Neuronal stem cell (in vitro differentiated cells): ENCODE measurements around the gene LYVE1.

Experiments used
- DNase-seq: peaks from one replicate; pipeline ENCODE4 v3.0.0-alpha.2; 2013; ENCODE audit warnings: low spot score
- H2AFZ ChIP-seq: one replicate; pipeline ENCODE4 v1.6.1; 2013; ENCODE audit warnings: mild to moderate bottlenecking, low read length, inconsistent platforms
- H2AK5ac ChIP-seq: 2 replicates; pipeline ENCODE4 v1.6.1; 2013; ENCODE audit warnings: low read depth, mild to moderate bottlenecking, inconsistent platforms, low read length, moderate library complexity, mixed read lengths
- H2BK120ac ChIP-seq: 2 replicates; pipeline ENCODE4 v1.6.1; 2013; ENCODE audit warnings: low read depth, mild to moderate bottlenecking, inconsistent platforms, low read length, moderate library complexity, mixed read lengths
- H2BK12ac ChIP-seq: one replicate; pipeline ENCODE4 v1.6.1; 2013; ENCODE audit warnings: low read length, inconsistent platforms
- H2BK15ac ChIP-seq: 2 replicates; pipeline ENCODE4 v1.6.1; 2013; ENCODE audit warnings: mild to moderate bottlenecking, low read length, inconsistent platforms, mixed read lengths
- H2BK5ac ChIP-seq: one replicate; pipeline ENCODE4 v1.6.1; 2013; ENCODE audit warnings: inconsistent platforms, mild to moderate bottlenecking, low read length, moderate library complexity
- H3K14ac ChIP-seq: one replicate; pipeline ENCODE4 v1.6.1; 2013; ENCODE audit warnings: low read length, inconsistent platforms
- H3K18ac ChIP-seq: 2 replicates; pipeline ENCODE4 v1.6.1; 2013; ENCODE audit warnings: low read length, inconsistent platforms
- H3K23ac ChIP-seq: 2 replicates; pipeline ENCODE4 v1.6.1; 2013; ENCODE audit warnings: low read depth, mild to moderate bottlenecking, mixed read lengths, low read length, inconsistent platforms; ENCODE audit not compliant: poor library complexity
- H3K27ac ChIP-seq: replicated peaks from 3 replicates; pipeline ENCODE4 v1.5.1; 2013; ENCODE audit warnings: low read length, inconsistent platforms
- H3K27me3 ChIP-seq, 3 experiments: 2 replicates each; pipeline ENCODE4 v1.6.1; 2013; ENCODE audit warnings: low read length in 3 of 3, mild to moderate bottlenecking in 2 of 3, inconsistent platforms in 1 of 3, low read depth in 1 of 3, mixed read lengths in 1 of 3, moderate library complexity in 1 of 3; ENCODE audit not compliant: control insufficient read depth in 3 of 3, insufficient read depth in 3 of 3
- H3K36me3 ChIP-seq, 2 donors: replicated peaks in 1 of 2; 2 replicates each; pipeline ENCODE4 v1.6.1; 2013; ENCODE audit warnings: low read length in 2 of 2; ENCODE audit not compliant: control insufficient read depth in 2 of 2, insufficient read depth in 2 of 2
- H3K4ac ChIP-seq: 2 replicates; pipeline ENCODE4 v1.6.1; 2013; ENCODE audit warnings: inconsistent platforms, mild to moderate bottlenecking, low read length, moderate library complexity
- H3K4me1 ChIP-seq, 2 donors: 1 replicate in 1 of 2; 2 replicates in 1 of 2; pipeline ENCODE4 v1.6.1; 2013; ENCODE audit warnings: low read length in 2 of 2, low read depth in 1 of 2; ENCODE audit not compliant: control insufficient read depth in 2 of 2, insufficient read depth in 1 of 2
- H3K4me2 ChIP-seq: one replicate; pipeline ENCODE4 v1.6.1; 2013; ENCODE audit warnings: mild to moderate bottlenecking, low read length, inconsistent platforms; ENCODE audit not compliant: insufficient read depth, poor library complexity, severe bottlenecking
- H3K4me3 ChIP-seq, 2 donors: 2 replicates each; pipeline ENCODE4 v1.5.1; 2013; ENCODE audit warnings: low read length in 2 of 2, mild to moderate bottlenecking in 2 of 2, inconsistent platforms in 1 of 2, moderate library complexity in 1 of 2
- H3K79me1 ChIP-seq: one replicate; pipeline ENCODE4 v1.6.1; 2013; ENCODE audit warnings: low read depth, mild to moderate bottlenecking, inconsistent platforms, low read length, moderate library complexity
- H3K9ac ChIP-seq: one replicate; pipeline ENCODE4 v1.6.1; 2013; ENCODE audit warnings: mild to moderate bottlenecking, low read depth, low read length, inconsistent platforms; ENCODE audit not compliant: poor library complexity
- H3K9me3 ChIP-seq, 2 donors: replicated peaks in 1 of 2; 2 replicates each; pipeline versions ENCODE3 to v1.6.1; 2013; ENCODE audit warnings: low read length in 2 of 2, mild to moderate bottlenecking in 2 of 2, inconsistent platforms in 1 of 2, low read depth in 1 of 2, mixed read lengths in 1 of 2, moderate library complexity in 1 of 2; ENCODE audit not compliant: control insufficient read depth in 2 of 2, insufficient read depth in 1 of 2
- H4K8ac ChIP-seq: one replicate; pipeline ENCODE4 v1.6.1; 2013; ENCODE audit warnings: low read depth, mild to moderate bottlenecking, inconsistent platforms, low read length, moderate library complexity
- H4K91ac ChIP-seq: one replicate; pipeline ENCODE4 v1.6.1; 2013; ENCODE audit warnings: low read length, low read depth, mild to moderate bottlenecking, inconsistent platforms; ENCODE audit not compliant: poor library complexity
- WGBS, 2 donors: extraction: QIAGEN DNeasy Blood & Tissue Kit; methylation state at CpG; one replicate each; pipeline ENCODE4 v1.1.7; 2013; ENCODE audit warnings: missing lambda C conversion rate in 2 of 2, mixed read lengths in 1 of 2; ENCODE audit not compliant: insufficient read length in 2 of 2, insufficient replicate concordance in 1 of 2; ENCODE audit errors: extremely low coverage in 2 of 2; 5-methylcytosine and 5-hydroxymethylcytosine counted together

The LYVE1 gene

DNA sequence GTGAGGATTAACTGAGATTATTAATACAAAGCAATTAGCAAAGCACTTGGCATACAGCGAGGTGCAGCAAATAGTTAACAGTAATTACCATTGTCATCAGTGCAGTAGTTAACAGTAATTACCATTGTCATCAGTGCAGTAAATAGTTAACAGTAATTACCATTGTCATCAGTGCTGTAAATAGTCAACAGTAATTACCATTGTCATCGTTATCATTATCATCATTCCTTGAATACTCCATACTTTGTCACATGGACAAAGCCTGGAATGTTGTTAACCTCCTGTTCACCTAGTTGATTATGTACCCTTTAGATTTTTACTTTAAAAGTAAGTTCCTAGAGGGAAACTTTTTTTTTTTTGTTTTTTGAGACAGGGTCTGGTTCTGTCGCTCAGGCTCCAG, 19.5 kb upstream of the LYVE1 start:
- no peak overlapping the region for H3K4me2 ChIP-seq
- no peak overlapping the region for H2BK5ac ChIP-seq
- H3K9ac ChIP-seq, result no peak overlapping the region
- H2AK5ac ChIP-seq, result no peak overlapping the region
- H3K14ac ChIP-seq, result no peak overlapping the region
- peaks cover 0 to 7% of the 10 kb centered on the region in 2 donors for H3K4me1 ChIP-seq
- no peak overlapping the region for H3K4ac ChIP-seq
- no peak overlapping the region for H4K91ac ChIP-seq
- no CpG with 5 or more reads among the region's 3 CpGs for WGBS, 2 donors
- H3K27me3 ChIP-seq, result no peaks in the 10 kb centered on the region
- H2BK120ac ChIP-seq, result no peak overlapping the region
- H2AFZ ChIP-seq, result no peak overlapping the region
- no peak overlapping the region for H2BK15ac ChIP-seq
- H3K27ac ChIP-seq, result no peak overlapping the region
- H2BK12ac ChIP-seq, result no peak overlapping the region
- no peak overlapping the region for H3K23ac ChIP-seq
- no peak overlapping the region for H3K4me3 ChIP-seq
- peaks cover 0 to 1% of the 10 kb centered on the region in 2 donors for H3K9me3 ChIP-seq
- H3K79me1 ChIP-seq, result no peaks in the 10 kb centered on the region
- no peak overlapping the region for H3K18ac ChIP-seq
- DNase-seq, result no peak
- H3K36me3 ChIP-seq, result no peaks in the 10 kb centered on the region
- H4K8ac ChIP-seq, result no peak overlapping the region

DNA sequence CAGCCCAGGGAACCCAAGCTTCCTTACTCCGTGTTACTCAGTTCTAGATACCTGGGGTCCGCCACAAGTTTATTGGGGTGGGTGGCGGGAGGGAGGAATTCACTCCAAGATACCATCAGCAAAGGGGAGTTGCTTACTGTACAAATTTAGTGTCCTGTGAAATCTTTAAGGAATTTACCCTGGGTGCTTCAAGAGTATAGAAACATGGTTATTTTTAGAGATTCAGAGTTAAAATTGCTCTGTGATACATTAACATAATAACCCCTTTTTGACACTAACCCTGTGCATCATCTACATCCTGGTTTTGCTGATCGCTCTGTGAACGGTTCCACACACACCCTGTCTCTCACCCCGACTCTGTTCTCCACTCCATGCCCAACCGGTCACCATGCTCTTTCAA, 18.9 kb upstream of the LYVE1 start:
- Histone ChIP-seq H2BK15ac (no peak overlapping the region), H3K14ac (no peak overlapping the region), H3K4me2 (no peak overlapping the region), H4K8ac (no peak overlapping the region), H3K9me3 (peaks cover 0 to 1% of the 10 kb centered on the region in 2 donors), H2AFZ (no peak overlapping the region), H3K4me1 (peaks cover 0 to 7% of the 10 kb centered on the region in 2 donors), H3K18ac (no peak overlapping the region), H2AK5ac (no peak overlapping the region), H2BK120ac (no peak overlapping the region), H3K27ac (no peak overlapping the region), H4K91ac (no peak overlapping the region), H3K36me3 (no peaks in the 10 kb centered on the region), H3K4ac (no peak overlapping the region), H3K23ac (no peak overlapping the region), H3K27me3 (no peaks in the 10 kb centered on the region), H2BK5ac (no peak overlapping the region), H3K9ac (no peak overlapping the region), H2BK12ac (no peak overlapping the region), H3K79me1 (no peaks in the 10 kb centered on the region), H3K4me3 (no peak overlapping the region)
- WGBS, 2 donors, result no CpG with 5 or more reads among the region's 7 CpGs
- DNase-seq, result no peak

DNA sequence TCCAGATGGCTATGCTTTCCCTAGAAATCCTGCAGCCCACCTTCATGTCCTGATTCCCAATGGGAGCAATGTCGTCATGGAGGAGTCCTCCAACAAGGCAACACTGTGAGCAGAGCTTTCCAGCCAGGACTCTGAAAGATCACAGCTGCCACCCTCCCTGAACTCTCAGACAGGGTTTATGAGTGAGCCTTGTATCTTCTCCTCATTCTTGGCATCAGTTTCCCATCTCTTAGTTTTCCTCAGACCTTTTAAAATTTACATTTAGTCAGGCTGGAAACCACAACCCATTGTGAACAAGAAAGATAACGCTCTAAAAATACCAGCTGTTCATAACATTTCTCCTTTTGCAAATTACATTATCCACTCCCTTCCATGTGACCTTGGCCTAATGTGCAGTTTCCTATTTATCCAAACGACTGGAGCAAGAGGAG, 15.6 kb upstream of the LYVE1 start:
- H2BK12ac ChIP-seq, result no peak overlapping the region
- H3K27ac ChIP-seq, result no peak overlapping the region
- no peak for DNase-seq
- H4K91ac ChIP-seq, result no peak overlapping the region
- no peak overlapping the region for H3K4me3 ChIP-seq
- H3K9me3 ChIP-seq, result peaks cover 0 to 1% of the 10 kb centered on the region in 2 donors
- peaks cover 0 to 2% of the 10 kb centered on the region in 2 donors for H3K4me1 ChIP-seq
- no peaks in the 10 kb centered on the region for H3K36me3 ChIP-seq
- H3K4me2 ChIP-seq, result no peak overlapping the region
- H2AK5ac ChIP-seq, result no peak overlapping the region
- no CpG with 5 or more reads among the region's 3 CpGs for WGBS, 2 donors
- H3K14ac ChIP-seq, result no peak overlapping the region
- no peak overlapping the region for H2BK5ac ChIP-seq
- no peak overlapping the region for H3K4ac ChIP-seq
- H3K18ac ChIP-seq, result no peak overlapping the region
- H4K8ac ChIP-seq, result no peak overlapping the region
- no peaks in the 10 kb centered on the region for H3K27me3 ChIP-seq
- no peak overlapping the region for H2BK15ac ChIP-seq
- no peak overlapping the region for H2BK120ac ChIP-seq
- H3K9ac ChIP-seq, result no peak overlapping the region
- H3K79me1 ChIP-seq, result no peaks in the 10 kb centered on the region
- no peak overlapping the region for H3K23ac ChIP-seq
- no peak overlapping the region for H2AFZ ChIP-seq

DNA sequence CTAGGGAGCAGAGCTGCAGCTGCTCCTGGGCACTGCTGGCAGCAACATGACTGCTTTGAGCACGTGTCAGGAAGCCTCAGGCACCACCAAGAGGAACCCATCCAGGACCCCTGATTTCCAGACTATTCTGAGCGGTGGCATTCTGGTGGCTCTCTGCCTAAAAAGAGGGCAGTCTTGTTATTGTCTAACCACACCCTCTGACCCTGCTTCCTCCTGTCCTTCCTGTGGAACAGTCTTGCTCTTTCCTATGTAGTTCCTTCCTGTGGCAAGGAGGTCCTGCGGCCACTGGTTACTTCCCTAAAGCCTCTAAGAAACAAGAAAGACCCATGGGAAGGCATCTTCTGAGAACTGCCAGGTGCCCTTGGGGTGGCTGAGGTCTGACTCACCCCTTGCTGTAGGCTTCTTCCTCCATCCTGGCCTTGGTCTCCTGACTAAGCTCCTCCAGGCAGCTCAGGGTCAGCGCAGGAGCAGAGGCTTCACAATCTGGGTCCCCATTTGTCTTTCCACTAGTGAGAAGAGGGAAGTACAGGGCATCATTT, 13.1 kb upstream of the LYVE1 start:
- DNase-seq, result no peak
- H2BK12ac ChIP-seq, result no peak overlapping the region

More for the DNA sequence above, 13.1 kb upstream of the LYVE1 start:
- no peak overlapping the region for H2BK15ac ChIP-seq
- H3K23ac ChIP-seq, result no peak overlapping the region
- no peak overlapping the region for H2BK120ac ChIP-seq
- no peaks in the 10 kb centered on the region for H3K79me1 ChIP-seq
- H3K9me3 ChIP-seq, result peaks cover 0 to 1% of the 10 kb centered on the region in 2 donors
- no peak overlapping the region for H3K4me2 ChIP-seq
- H2BK5ac ChIP-seq, result no peak overlapping the region
- H3K9ac ChIP-seq, result no peak overlapping the region
- H3K27me3 ChIP-seq, result no peaks in the 10 kb centered on the region
- peaks cover 2 to 10% of the 10 kb centered on the region in 2 donors for H3K4me1 ChIP-seq
- H3K4ac ChIP-seq, result no peak overlapping the region
- H3K27ac ChIP-seq, result no peak overlapping the region
- H3K18ac ChIP-seq, result no peak overlapping the region
- no CpG with 5 or more reads among the region's 4 CpGs for WGBS, 2 donors
- H2AK5ac ChIP-seq, result no peak overlapping the region
- no peak overlapping the region for H3K14ac ChIP-seq
- no peak overlapping the region for H4K8ac ChIP-seq
- H2AFZ ChIP-seq, result no peak overlapping the region
- H3K4me3 ChIP-seq, result no peak overlapping the region
- no peaks in the 10 kb centered on the region for H3K36me3 ChIP-seq
- no peak overlapping the region for H4K91ac ChIP-seq
